Measurements from ENCODE around the gene NEUROD1. TPM values are rescaled to one million over a fixed set of nuclear protein-coding genes. Genes with fewer than 3 reads are reported as not detected.
A peak's percentile ranks its signal among the peaks of the same experiment; 100 is the strongest.
"Not testable (repeated sequence)": the region's sequence is repeated elsewhere in the genome, so short reads cannot be mapped to it uniquely, and the experiment has no call there.

Gene NEUROD1
- not detected in 2 replicates for total RNA-seq

- no peak for DNase-seq
Measured at GRCh38 chr2:181680055-181680936, at the start of gene NEUROD1. TSS of gene NEUROD1 (minus strand) at chr2:181680517. CDS start at chr2:181678860, 1,657 bp downstream.

GRCh38 chr2:181725476-181725875, 45.2 kb upstream of the NEUROD1 start:
- no peak for DNase-seq

GRCh38 chr2:181724662-181725061, 44.3 kb upstream of the NEUROD1 start:
- DNase-seq, result no peak

GRCh38 chr2:181723731-181724130, 43.4 kb upstream of the NEUROD1 start:
- DNase-seq, result no peak

- DNase-seq, result peak; percentile 84
Measured at GRCh38 chr2:181715033-181715630, 34.8 kb upstream of the NEUROD1 start.

GRCh38 chr2:181711051-181711450, 30.7 kb upstream of the NEUROD1 start:
- not testable (repeated sequence) for DNase-seq

- DNase-seq, result not testable (repeated sequence)
Measured at GRCh38 chr2:181702519-181702918, 22.2 kb upstream of the NEUROD1 start.

- DNase-seq, result no peak
Measured at GRCh38 chr2:181698223-181698622, 17.9 kb upstream of the NEUROD1 start.

- DNase-seq, result no peak
Measured at GRCh38 chr2:181697571-181697970, 17.3 kb upstream of the NEUROD1 start.

- no peak for DNase-seq
Measured at GRCh38 chr2:181697126-181697525, 16.8 kb upstream of the NEUROD1 start.

GRCh38 chr2:181694271-181694670, 14.0 kb upstream of the NEUROD1 start:
- DNase-seq, result no peak

- no peak for DNase-seq
Measured at GRCh38 chr2:181690860-181691259, 10.5 kb upstream of the NEUROD1 start.

- DNase-seq, result no peak
Measured at GRCh38 chr2:181686576-181687185, 6.4 kb upstream of the NEUROD1 start.

- no peak for DNase-seq
Measured at GRCh38 chr2:181685150-181685688, 4.9 kb upstream of the NEUROD1 start.

- DNase-seq, result no peak
Measured at GRCh38 chr2:181684454-181685149, 4.3 kb upstream of the NEUROD1 start.

- no peak for DNase-seq
Measured at GRCh38 chr2:181683518-181684453, 3.5 kb upstream of the NEUROD1 start.

GRCh38 chr2:181682795-181683517, 2.6 kb upstream of the NEUROD1 start:
- no peak for DNase-seq

GRCh38 chr2:181682026-181682789, 1.9 kb upstream of the NEUROD1 start:
- no peak for DNase-seq

GRCh38 chr2:181680937-181681811, 857 bp upstream of the NEUROD1 start:
- no peak for DNase-seq
